H1 (cell line): Measurements from ENCODE around the gene CGB3. TPM values are rescaled to one million over a fixed set of nuclear protein-coding genes. Genes with fewer than 3 reads are reported as not detected.
"Not testable (repeated sequence)": the region's sequence is repeated elsewhere in the genome, so short reads cannot be mapped to it uniquely, and the experiment has no call there.

ENCODE experiments used
- CTCF ChIA-PET: fragments of 300-600 bp; sonication (Branson Sonifier 250); formaldehyde crosslinking; loops from one replicate; lab custom pipeline; 2021; ENCODE audit not compliant: partially characterized antibody; lab: Charles Lee
- POLR2A ChIA-PET: fragments of 300-600 bp; sonication (Branson Sonifier 250); formaldehyde crosslinking; loops from one replicate; lab custom pipeline; 2021; ENCODE audit warnings: inconsistent platforms; ENCODE audit not compliant: partially characterized antibody; lab: Charles Lee
- DNase-seq, 2 experiments: peaks; one replicate each; pipeline versions ENCODE4 v3.0.0 to v3.0.0-alpha.2; 2010 to 2022; ENCODE audit warnings: low spot score in 2 of 2, low read depth in 1 of 2, mixed read lengths in 1 of 2
- FAIRE-seq: peaks from 2 replicates; lab custom pipeline; 2011; peaks lifted over from hg19 to GRCh38; lab: Jason Lieb, UNC
- H2AFZ ChIP-seq: 2 replicates; pipeline ENCODE4 v1.8.1; 2012; ENCODE audit warnings: low read length, inconsistent platforms
- H2AK5ac ChIP-seq: 2 replicates; pipeline ENCODE4 v1.6.1; 2013; ENCODE audit warnings: low read depth, low read length
- H2BK120ac ChIP-seq: replicated peaks from 2 replicates; pipeline ENCODE3; 2013; ENCODE audit warnings: low read depth, low read length, inconsistent platforms
- H2BK12ac ChIP-seq: 2 replicates; pipeline ENCODE4 v1.6.1; 2013; ENCODE audit warnings: low read depth, low read length
- H2BK15ac ChIP-seq: 2 replicates; pipeline ENCODE4 v1.6.1; 2013; ENCODE audit warnings: low read length
- H2BK20ac ChIP-seq: 2 replicates; pipeline ENCODE4 v1.6.1; 2013; ENCODE audit warnings: low read length
- H2BK5ac ChIP-seq: 2 replicates; pipeline ENCODE4 v1.6.1; 2013; ENCODE audit warnings: low read depth, low read length
- H3K14ac ChIP-seq: 2 replicates; pipeline ENCODE4 v1.6.1; 2013; ENCODE audit warnings: inconsistent platforms; ENCODE audit not compliant: insufficient read length
- H3K18ac ChIP-seq: 2 replicates; pipeline ENCODE4 v1.6.1; 2013; ENCODE audit warnings: low read length; ENCODE audit errors: extremely low read depth
- H3K23ac ChIP-seq: 2 replicates; pipeline ENCODE4 v1.6.1; 2013; ENCODE audit warnings: inconsistent platforms; ENCODE audit not compliant: insufficient read length
- H3K23me2 ChIP-seq: 2 replicates; pipeline ENCODE4 v1.6.1; 2013; ENCODE audit warnings: low read depth, low read length
- H3K27ac ChIP-seq: 2 replicates; pipeline ENCODE4 v1.6.1; 2011; ENCODE audit warnings: low read depth, low read length, inconsistent platforms
- H3K27me3 ChIP-seq, 4 experiments: replicated peaks in 1 of 4; 1 replicate in 1 of 4; 2 replicates in 3 of 4; pipeline versions ENCODE4 v1.6.1 to v1.8.1; 2011 to 2013; ENCODE audit warnings: low read length in 3 of 4, mild to moderate bottlenecking in 3 of 4, inconsistent platforms in 2 of 4, mixed read lengths in 2 of 4, moderate library complexity in 1 of 4; ENCODE audit not compliant: control insufficient read depth in 3 of 4, insufficient read depth in 3 of 4; ENCODE audit errors: extremely low read depth in 1 of 4
- H3K36me3 ChIP-seq, 4 experiments: 2 replicates each; pipeline versions ENCODE4 v1.6.1 to v1.8.1; 2011 to 2013; ENCODE audit warnings: mild to moderate bottlenecking in 4 of 4, low read length in 3 of 4, moderate library complexity in 2 of 4, control low read depth in 1 of 4, inconsistent platforms in 1 of 4; ENCODE audit not compliant: insufficient read depth in 4 of 4, control insufficient read depth in 2 of 4
- H3K4ac ChIP-seq: replicated peaks from 2 replicates; pipeline ENCODE3; 2013; ENCODE audit warnings: low read length, low read depth, mixed read lengths, inconsistent platforms; ENCODE audit not compliant: insufficient read length
- H3K4me1 ChIP-seq, 4 experiments: replicated peaks in 1 of 4; 1 replicate in 1 of 4; 2 replicates in 3 of 4; pipeline versions ENCODE4 v1.6.1 to v1.8.1; 2011 to 2013; ENCODE audit warnings: low read length in 3 of 4, inconsistent platforms in 2 of 4, mixed read lengths in 1 of 4; ENCODE audit not compliant: insufficient read depth in 4 of 4, control insufficient read depth in 3 of 4
- H3K4me2 ChIP-seq, 2 experiments: 2 replicates each; pipeline versions ENCODE4 v1.6.1 to v1.8.1; 2011 to 2013; ENCODE audit warnings: low read depth in 2 of 2, low read length in 2 of 2, control low read depth in 1 of 2, inconsistent platforms in 1 of 2, mild to moderate bottlenecking in 1 of 2; ENCODE audit not compliant: insufficient read depth in 1 of 2
- H3K4me3 ChIP-seq, 4 experiments: fragments of 200-600, 300-600 bp in 1 of 4; sonication (generic), shearing (Covaris generic), sonication (Bioruptor Twin) in 1 of 4; 2 replicates each; pipeline versions ENCODE4 v1.5.1 to v1.8.1; 2011 to 2016; ENCODE audit warnings: low read length in 4 of 4, low read depth in 3 of 4, control low read depth in 2 of 4, inconsistent platforms in 2 of 4, mild to moderate bottlenecking in 2 of 4, mixed read lengths in 1 of 4, moderate library complexity in 1 of 4; ENCODE audit not compliant: insufficient read depth in 2 of 4; ENCODE audit errors: extremely low read depth in 1 of 4
- H3K56ac ChIP-seq: replicated peaks from 2 replicates; pipeline ENCODE3; 2013; ENCODE audit warnings: low read depth, mild to moderate bottlenecking, mixed read lengths, low read length, inconsistent platforms; ENCODE audit not compliant: insufficient read length
- H3K79me1 ChIP-seq: 2 replicates; pipeline ENCODE4 v1.6.1; 2013; ENCODE audit warnings: low read depth, low read length, control low read depth
- H3K79me2 ChIP-seq, 2 experiments: 2 replicates each; pipeline versions ENCODE4 v1.6.1 to v1.8.1; 2012 to 2013; ENCODE audit warnings: low read length in 2 of 2, mild to moderate bottlenecking in 2 of 2, inconsistent platforms in 1 of 2; ENCODE audit not compliant: insufficient read depth in 2 of 2, control insufficient read depth in 1 of 2
- H3K9ac ChIP-seq, 4 experiments: replicated peaks in 1 of 4; 1 replicate in 1 of 4; 2 replicates in 3 of 4; pipeline versions ENCODE4 v1.6.1 to v1.8.1; 2011 to 2013; ENCODE audit warnings: low read depth in 3 of 4, low read length in 3 of 4, control low read depth in 2 of 4, mild to moderate bottlenecking in 2 of 4, moderate library complexity in 2 of 4, inconsistent platforms in 1 of 4; ENCODE audit errors: extremely low read depth in 1 of 4
- H3K9me3 ChIP-seq, 2 experiments: 2 replicates each; pipeline versions ENCODE4 v1.6.1 to v1.8.1; 2012 to 2013; ENCODE audit warnings: mild to moderate bottlenecking in 2 of 2, moderate library complexity in 2 of 2, control low read depth in 1 of 2, inconsistent platforms in 1 of 2, low read depth in 1 of 2, low read length in 1 of 2, mixed read lengths in 1 of 2; ENCODE audit not compliant: insufficient read depth in 2 of 2
- H4K20me1 ChIP-seq, 2 experiments: replicated peaks in 1 of 2; 2 replicates each; pipeline versions ENCODE3 to v1.8.1; 2011 to 2013; ENCODE audit warnings: inconsistent platforms in 2 of 2, low read length in 2 of 2, mild to moderate bottlenecking in 1 of 2; ENCODE audit not compliant: insufficient read depth in 2 of 2, control insufficient read depth in 1 of 2
- H4K5ac ChIP-seq: 2 replicates; pipeline ENCODE4 v1.6.1; 2013; ENCODE audit warnings: low read length, low read depth, mixed read lengths, inconsistent platforms; ENCODE audit not compliant: insufficient read length
- H4K8ac ChIP-seq: 2 replicates; pipeline ENCODE4 v1.8.0; 2013; ENCODE audit warnings: mild to moderate bottlenecking, moderate library complexity, low read length, inconsistent platforms; ENCODE audit not compliant: insufficient read depth; ENCODE audit errors: extremely low read depth
- H4K91ac ChIP-seq: replicated peaks from 2 replicates; pipeline ENCODE3; 2013; ENCODE audit warnings: low read length, mixed read lengths, inconsistent platforms; ENCODE audit not compliant: insufficient read length
- whole genome bisulfite sequencing, 2 experiments: shearing (Covaris generic) in 1 of 2; methylation state at CpG; one replicate each; pipeline versions ENCODE4 v1.1.6 to v1.1.7; 2013 to 2015; ENCODE audit warnings: low lambda C conversion rate in 2 of 2, mixed read lengths in 2 of 2, inconsistent platforms in 1 of 2, low coverage in 1 of 2, missing lambda C conversion rate in 1 of 2; ENCODE audit not compliant: insufficient replicate concordance in 2 of 2, insufficient coverage in 1 of 2, insufficient read length in 1 of 2; ENCODE audit errors: extremely low coverage in 1 of 2, missing lambda C conversion rate in 1 of 2; 5-methylcytosine and 5-hydroxymethylcytosine counted together
- polyA plus RNA-seq, 7 experiments: library from polyadenylated mRNA; depleted of rRNA in 3 of 7; stranded (reverse) in 5 of 7; unstranded in 2 of 7; fragments of >200 nt in 5 of 7; fragments of 200-250 nt in 2 of 7; gene quantifications; 1 replicate in 5 of 7; 2 replicates in 1 of 7; 4 replicates in 1 of 7; pipeline versions ENCODE4 v1.2.1 to v1.2.3, GENCODE V29; 2011 to 2013; ENCODE audit warnings: missing spikeins in 2 of 7, mixed read lengths in 2 of 7
- total RNA-seq: library from RNA; stranded (reverse); fragmentation: NEBNext Ultra II Directional; extraction: Animal tissue kit (Norgen Biotek cat#: 25700); gene quantifications from 2 replicates; pipeline ENCODE4 v1.2.1, GENCODE V29; 2021

The CGB3 gene
- total and polyA plus RNA-seq, 2 of the 8 experiments (the other 6 are each of a cell fraction or from before 2014, with no cell fraction given), result not detected

DNA sequence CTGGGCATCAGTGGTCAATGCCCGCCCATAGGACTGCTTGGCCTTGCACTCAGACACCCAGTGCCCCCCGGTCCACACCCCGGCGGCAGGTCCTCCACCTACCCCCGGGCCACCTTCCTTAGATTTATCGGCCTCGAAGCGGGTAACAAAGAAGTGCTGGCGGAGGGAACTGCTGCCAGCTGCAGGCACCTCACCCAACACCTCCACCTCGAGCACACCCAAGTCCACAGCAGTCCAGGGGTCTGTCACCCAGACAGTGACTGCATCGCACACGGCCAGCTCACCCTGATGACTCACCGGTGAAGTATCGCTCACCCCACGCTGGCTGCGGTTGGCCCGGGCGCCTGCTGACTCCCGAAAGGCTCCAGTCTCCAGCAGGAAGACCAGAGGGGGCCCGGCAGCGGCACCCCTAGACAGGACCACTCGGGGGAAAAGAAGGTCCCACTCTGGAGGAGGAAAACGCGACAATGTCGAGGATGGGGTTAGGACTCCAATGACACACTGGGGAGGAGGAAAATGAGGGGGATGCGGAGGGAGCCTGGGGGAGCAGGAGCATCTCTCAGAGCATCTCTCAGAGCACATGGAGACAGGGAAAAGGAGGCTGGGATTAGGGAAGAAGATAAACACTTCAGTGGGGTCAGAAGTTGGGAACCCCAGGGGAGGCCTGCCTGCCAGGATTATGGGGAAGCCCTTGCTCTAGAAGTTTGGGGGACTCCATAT lies 14.6 kb upstream of the CGB3 start:
- H3K4ac ChIP-seq, H3K79me2 ChIP-seq, H2AK5ac ChIP-seq, H3K23ac ChIP-seq, H4K20me1 ChIP-seq, H3K4me1 ChIP-seq, H2BK120ac ChIP-seq, H3K79me1 ChIP-seq, H3K18ac ChIP-seq, H4K91ac ChIP-seq, H3K4me3 ChIP-seq, FAIRE-seq, H3K9me3 ChIP-seq, H2BK12ac ChIP-seq, H3K27ac ChIP-seq, H3K23me2 ChIP-seq, H3K4me2 ChIP-seq, H2BK20ac ChIP-seq, POLR2A ChIA-PET, H3K56ac ChIP-seq, DNase-seq, H2AFZ ChIP-seq, H3K36me3 ChIP-seq, H3K14ac ChIP-seq, H3K9ac ChIP-seq, H2BK15ac ChIP-seq, H4K5ac ChIP-seq, H2BK5ac ChIP-seq, H3K27me3 ChIP-seq: not testable (repeated sequence)
- CTCF ChIA-PET, result interaction anchor here (0.7 kb wide), 1 partner anchor 237 kb away, joined by 5 read pairs; no protein-coding TSS in a partner anchor
- 0 out of 2 replicates have a peak overlapping the region, but pooled peaks have one; percentile 68 for H4K8ac ChIP-seq
- WGBS, 2 experiments, result 88% methylated on average over 20 of the region's 26 CpGs; no CpG with 5 or more reads in 1 of the 2 experiments

DNA sequence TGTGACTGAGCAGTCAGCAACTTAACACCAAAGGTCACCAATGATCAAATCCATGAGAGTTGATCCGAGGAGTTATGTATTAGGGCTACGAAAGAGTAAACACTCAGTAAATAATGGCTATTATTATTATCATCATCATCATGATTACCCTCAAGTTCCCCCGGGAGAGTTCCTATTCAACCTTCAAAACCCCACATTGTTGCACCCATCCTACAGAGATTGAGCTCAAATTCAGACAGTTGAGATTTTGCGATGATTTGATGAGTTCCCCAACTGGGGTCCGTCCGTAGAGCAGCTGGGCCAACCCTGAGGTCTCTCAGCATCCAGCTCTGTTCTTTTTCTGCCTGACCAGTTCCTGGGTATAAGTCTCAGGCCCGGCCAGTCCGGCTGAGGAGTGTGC lies 14.0 kb upstream of the CGB3 start:
- H2BK12ac ChIP-seq, H2BK20ac ChIP-seq, H4K91ac ChIP-seq, H4K20me1 ChIP-seq, H3K9ac ChIP-seq, H3K14ac ChIP-seq, H3K27me3 ChIP-seq, H3K56ac ChIP-seq, H3K18ac ChIP-seq, FAIRE-seq, H4K5ac ChIP-seq, H3K4me2 ChIP-seq, H2BK120ac ChIP-seq, H3K4ac ChIP-seq, H2AK5ac ChIP-seq, H3K9me3 ChIP-seq, POLR2A ChIA-PET, H3K36me3 ChIP-seq, H3K23me2 ChIP-seq, DNase-seq, H2BK5ac ChIP-seq, H3K79me2 ChIP-seq, H3K27ac ChIP-seq, H2AFZ ChIP-seq, H3K4me3 ChIP-seq, H3K4me1 ChIP-seq, H3K23ac ChIP-seq, H2BK15ac ChIP-seq, H3K79me1 ChIP-seq, H4K8ac ChIP-seq: not testable (repeated sequence)
- CTCF ChIA-PET, result interaction anchor here (0.7 kb wide), 1 partner anchor 237 kb away, joined by 5 read pairs; no protein-coding TSS in a partner anchor
- 91% methylated on average over 6 of the region's 8 CpGs; no CpG with 5 or more reads in 1 of the 2 experiments for WGBS, 2 experiments
